ENCODE measurements around the gene MYO18A. TPM values are rescaled to one million over a fixed set of nuclear protein-coding genes. Genes with fewer than 3 reads are reported as not detected.
A peak's percentile ranks its signal among the peaks of the same experiment; 100 is the strongest.

The MYO18A gene
- total RNA-seq, 1 donor from 2014 or later, result 373 TPM

- peak; percentile 93 for DNase-seq (ENCODE audit: missing footprints)
- ATAC-seq, result peak; percentile 48
- intact Hi-C loops (cut with DNase I), result no loop called here
Measured at GRCh38 chr17:29116804-29117753, 63.1 kb downstream of the MYO18A start.

DNA sequence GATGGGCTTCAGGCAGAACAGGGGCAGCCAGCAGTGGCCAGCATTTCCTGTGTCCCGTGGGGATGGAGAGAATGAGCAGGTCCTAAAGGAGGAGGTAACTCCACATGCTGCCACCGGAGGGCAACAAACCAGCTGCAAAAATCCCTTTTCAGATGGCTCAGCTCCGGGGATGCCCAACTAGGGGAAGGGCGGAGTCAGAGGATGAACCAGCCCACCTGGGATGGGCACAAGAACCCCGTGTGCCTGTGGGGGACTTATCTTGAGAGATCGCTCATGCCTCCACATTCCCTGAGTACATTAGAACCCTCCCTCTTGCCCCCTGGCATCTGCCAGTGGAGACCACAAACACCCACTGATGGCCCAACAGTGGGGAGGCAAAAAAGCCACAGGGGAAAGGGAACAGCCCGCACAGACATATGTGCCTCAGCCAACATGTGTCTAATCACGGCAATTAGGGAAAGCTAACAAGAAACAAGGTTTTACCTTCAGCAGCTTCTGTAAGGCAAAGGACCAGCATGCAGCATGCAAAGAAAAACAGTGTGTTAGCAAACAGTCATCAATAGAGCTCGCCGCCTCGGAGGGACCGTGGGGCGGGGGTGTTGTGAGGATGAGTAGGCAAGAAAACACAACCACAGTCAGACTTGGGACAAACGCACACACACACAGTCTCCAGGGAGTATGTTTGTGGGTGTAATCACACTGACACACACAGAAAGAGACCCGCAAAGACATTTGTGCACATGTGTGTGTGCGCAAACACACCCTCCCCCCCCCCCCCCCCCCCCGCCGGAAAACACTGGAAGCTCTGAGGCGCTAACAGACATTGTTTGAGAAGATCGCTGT is 64.0 kb downstream of the MYO18A start:
- ATAC-seq, result no peak
- no peak for DNase-seq (ENCODE audit: missing footprints)
- intact Hi-C loops (cut with DNase I), result no loop called here

DNA sequence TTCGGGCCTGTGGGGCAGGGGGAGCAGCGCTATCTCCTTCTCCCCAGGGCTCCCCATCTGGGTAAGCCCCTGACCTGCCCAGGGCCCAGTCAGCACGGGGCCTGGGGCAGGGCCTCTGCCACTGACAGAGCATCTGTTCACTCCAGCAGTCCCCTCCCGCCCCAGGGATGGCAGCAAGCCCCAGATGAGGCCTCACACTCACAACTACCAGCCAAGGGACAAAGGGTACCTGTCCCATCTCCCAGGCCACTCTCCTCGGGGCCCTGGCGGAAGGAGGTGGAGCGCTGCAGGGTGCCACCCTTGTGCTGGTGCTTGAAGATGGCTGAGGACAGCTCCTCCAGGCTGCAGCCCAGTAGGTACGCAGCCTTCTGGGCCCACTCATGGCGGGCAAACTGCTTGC is 64.8 kb downstream of the MYO18A start:
- intact Hi-C loops (cut with DNase I), result no loop called here
- DNase-seq (ENCODE audit: missing footprints) (no peak), ATAC-seq (no peak)

GRCh38 chr17:29114141-29114540 is 66.1 kb downstream of the MYO18A start:
- DNase-seq (ENCODE audit: missing footprints), result no peak
- no peak for ATAC-seq
- intact Hi-C loops (cut with DNase I), result no loop called here

DNA sequence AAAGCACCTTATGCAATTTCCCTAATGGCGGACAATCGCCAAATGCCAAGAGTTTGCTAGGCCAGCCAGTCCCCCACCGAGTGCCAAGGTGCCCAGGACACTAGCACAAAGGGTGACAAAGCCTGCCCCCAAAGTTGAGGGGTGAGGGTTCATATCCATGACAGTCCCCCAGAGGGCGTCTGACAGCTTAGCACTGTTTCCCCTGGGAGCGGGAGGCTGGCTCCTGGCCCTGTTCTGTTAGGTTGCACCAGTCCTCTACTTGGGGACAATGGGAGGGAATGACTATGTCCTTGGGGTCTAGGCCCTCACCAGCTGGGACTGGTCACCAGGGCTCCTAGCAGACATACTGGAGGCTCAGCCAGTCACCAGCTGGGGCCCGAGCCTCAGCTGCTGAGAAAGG is 66.9 kb downstream of the MYO18A start:
- DNase-seq (ENCODE audit: missing footprints) (no peak), ATAC-seq (no peak)
- intact Hi-C loops (cut with DNase I), result no loop called here

GRCh38 chr17:29112771-29113295 is 67.4 kb downstream of the MYO18A start:
- intact Hi-C loops (cut with DNase I), result loop anchor here (1.0 kb wide), 2 partner anchors 140 to 148 kb away; no protein-coding TSS in a partner anchor
- DNase-seq (ENCODE audit: missing footprints) (peak; percentile 79), ATAC-seq (peak; percentile 23)

DNA sequence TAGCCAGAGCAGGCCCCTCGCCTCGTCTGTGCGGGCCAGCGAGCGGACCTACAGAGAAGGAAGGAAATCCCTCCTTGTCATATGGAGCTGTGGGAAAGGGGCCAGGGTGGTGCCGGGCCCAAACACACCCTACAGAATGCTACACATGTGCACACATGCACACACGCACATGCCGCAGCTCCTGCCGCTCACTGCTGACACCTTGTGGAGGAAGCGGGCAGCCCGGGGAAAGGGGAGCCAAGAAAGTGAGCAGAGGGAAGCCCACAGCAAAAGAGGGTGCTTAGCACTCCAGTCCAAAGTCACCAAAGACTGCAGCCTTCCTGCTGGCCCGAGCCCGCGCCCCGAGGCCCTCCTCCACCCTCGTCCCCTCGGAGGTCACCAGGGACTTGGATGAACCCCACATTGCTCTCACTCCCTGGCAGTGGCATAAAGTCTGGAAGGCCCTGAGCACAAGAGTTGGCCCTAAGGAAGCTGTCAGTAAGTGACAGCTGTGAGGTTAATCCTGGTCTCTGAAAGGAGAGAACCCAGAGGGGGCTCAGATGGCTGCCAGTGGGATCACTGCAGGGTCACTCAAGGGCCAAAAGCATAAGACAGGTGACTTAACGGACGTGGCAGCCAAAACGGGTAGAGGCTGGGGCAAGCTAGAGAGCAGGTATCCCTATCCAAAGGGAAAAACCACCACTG is 68.2 kb downstream of the MYO18A start:
- DNase-seq (ENCODE audit: missing footprints) (peak; percentile 87), ATAC-seq (peak; percentile 66)
- intact Hi-C loops (cut with DNase I), result loop anchor here (1.0 kb wide), 2 partner anchors 139 to 147 kb away; no protein-coding TSS in a partner anchor

GRCh38 chr17:29110372-29110757 is 69.8 kb downstream of the MYO18A start:
- no peak for ATAC-seq
- intact Hi-C loops (cut with DNase I), result no loop called here
- no peak for DNase-seq (ENCODE audit: missing footprints)

DNA sequence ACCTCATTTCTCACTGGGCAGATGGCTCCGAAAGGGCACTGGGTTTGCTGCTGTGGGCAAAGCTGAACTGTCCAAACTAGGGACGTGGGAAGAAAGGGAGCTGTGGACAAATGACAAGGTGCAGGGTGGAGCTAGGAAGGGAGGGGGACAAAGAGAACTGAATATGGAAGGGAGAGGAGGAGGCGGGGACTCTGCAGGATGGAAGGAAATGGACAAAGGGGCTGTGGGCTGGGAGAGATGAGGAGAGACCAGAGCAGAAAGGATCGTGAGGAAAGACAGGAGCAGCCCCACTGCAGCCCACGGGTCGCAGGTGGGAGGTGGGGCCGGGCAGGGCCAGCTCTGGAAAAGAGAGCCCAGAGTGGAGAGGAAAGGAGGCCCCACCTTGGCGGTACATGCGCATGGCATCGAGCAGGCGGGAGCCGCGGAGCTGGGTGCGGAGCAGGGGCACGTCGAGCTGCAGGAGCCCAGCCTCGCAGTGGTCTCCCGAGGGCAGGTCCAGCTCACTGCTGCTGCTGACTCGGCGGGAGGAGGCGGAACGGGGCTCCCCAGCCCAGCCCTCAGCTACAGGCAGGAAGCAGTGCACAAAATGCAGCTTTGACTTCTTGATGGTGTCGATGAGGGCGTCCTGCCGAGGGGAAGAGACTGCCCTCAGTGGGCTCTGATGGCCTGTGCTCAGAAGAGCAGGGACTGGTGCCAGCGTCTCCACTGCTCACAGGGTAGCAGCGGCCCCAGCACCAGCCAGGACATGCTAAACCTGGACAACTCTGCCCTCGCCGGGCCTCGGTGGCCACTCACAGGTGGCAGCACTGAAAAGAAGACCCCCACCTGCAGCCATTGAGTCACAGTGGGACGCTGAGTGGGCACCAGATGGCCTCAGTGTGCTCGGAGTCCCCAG is 70.5 kb downstream of the MYO18A start:
- intact Hi-C loops (cut with DNase I), result no loop called here
- no peak for DNase-seq (ENCODE audit: missing footprints)
- ATAC-seq, result no peak

DNA sequence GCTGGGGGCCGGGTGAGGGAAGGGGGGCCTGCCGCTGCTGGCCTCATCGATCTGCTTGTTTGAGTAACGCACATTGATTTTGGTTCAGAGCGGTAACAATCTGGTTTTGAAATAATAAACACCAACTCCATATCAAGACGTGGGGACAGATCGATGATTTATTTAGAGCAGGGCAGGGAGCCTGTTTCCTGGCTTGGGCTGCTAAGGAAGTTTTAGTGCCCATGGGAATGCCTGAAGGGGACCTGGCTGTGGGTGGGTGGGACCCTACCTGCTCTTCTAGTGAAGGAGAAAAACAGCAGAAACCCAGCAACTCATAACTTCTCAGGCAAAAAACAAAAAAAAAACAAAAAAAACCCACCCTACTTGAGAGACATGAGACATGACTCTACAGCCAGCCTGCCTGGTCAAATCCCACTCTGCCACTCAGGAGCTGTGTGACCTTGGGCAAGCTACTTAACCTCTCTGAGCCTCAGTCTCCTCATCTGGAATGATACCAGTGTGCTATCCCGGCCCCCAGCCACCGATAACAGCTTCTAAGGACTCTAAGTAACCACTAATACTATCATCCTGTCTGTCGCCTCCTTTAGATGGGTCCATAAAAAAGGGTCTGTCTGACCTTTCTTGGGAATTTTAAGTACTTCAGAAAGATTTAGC is 71.2 kb downstream of the MYO18A start:
- ATAC-seq, result no peak
- intact Hi-C loops (cut with DNase I), result no loop called here

DNA sequence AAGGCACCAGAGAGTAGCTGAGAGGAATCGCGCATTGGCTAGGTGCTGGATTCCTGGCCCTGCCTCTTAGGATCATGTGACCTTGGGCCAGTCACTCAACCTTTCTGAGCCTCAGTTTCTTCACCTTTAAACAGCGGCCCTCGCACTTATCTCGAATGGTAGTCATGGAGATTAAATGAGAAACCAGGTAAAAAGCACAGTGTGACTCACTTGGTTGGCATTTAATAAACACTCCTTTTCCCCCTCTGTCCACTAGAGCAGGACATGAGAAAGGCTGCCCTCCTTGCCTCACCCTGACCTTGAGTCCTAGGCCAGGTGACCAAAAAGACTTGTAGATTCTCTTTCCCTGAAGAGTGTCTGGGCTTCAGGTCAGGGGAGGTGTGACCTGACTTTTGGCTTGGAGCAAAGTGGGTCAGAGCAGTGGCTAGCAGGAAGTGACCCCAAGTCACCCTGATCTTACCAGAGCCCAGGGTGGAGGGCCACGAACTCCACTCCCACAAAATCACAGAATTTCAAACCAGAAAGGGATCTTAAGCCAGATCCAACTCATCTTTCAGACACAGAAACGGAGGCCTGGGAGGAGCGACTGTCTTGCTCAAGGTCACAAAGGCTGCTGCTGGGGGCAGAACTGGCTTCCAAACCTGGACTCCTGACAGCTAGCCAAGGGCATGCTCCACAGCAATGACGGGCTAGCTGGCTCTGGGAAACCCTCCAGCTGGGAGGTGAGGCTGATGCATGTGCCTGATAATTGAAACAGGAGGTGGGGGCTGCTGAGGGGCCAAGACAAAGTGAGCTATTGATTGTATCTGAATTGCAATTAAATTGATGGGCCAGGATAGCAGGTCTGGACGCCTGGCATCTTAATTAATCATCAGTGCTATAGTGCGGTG is 72.0 kb downstream of the MYO18A start:
- intact Hi-C loops (cut with DNase I), result no loop called here
- DNase-seq (ENCODE audit: missing footprints) (no peak), ATAC-seq (peak; percentile 48)

More for the DNA sequence above, 71.2 kb downstream of the MYO18A start:
- no peak for DNase-seq (ENCODE audit: missing footprints)

GRCh38 chr17:29107084-29107483 is 73.1 kb downstream of the MYO18A start:
- DNase-seq (ENCODE audit: missing footprints) (no peak), ATAC-seq (no peak)
- intact Hi-C loops (cut with DNase I), result no loop called here

- intact Hi-C loops (cut with DNase I), result loop anchor here (2.0 kb wide), 1 partner anchor 31 kb away; no protein-coding TSS in a partner anchor
- DNase-seq (ENCODE audit: missing footprints), result no peak
- no peak for ATAC-seq
Measured at GRCh38 chr17:29103341-29103740, 76.9 kb downstream of the MYO18A start.

GRCh38 chr17:29102741-29103181 is 77.4 kb downstream of the MYO18A start:
- no peak for DNase-seq (ENCODE audit: missing footprints)
- intact Hi-C loops (cut with DNase I), result loop anchor here (2.0 kb wide), 1 partner anchor 30 kb away; no protein-coding TSS in a partner anchor
- peak; percentile 18 for ATAC-seq

DNA sequence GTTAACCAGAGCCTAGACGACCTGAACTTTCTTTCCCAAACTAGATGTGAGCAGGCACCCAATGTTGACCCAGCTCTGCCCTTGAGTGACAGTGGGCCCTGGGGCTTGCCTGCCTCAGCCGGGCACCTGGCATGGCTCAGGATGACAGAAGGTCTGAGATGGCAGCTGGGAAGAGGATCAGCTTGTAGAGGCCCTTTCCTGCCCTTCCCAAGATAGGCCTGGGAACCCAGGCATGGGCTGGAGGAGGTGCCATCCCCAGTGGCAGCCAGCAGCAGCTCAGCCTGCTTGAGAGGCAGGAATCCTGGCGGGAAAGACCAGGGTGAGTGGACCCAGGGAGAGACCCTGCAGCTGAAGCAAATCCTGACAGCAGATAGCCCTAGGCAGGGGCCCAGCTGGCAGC is 78.2 kb downstream of the MYO18A start:
- DNase-seq (ENCODE audit: missing footprints) (no peak), ATAC-seq (peak; percentile 12)
- intact Hi-C loops (cut with DNase I), result loop anchor here (2.0 kb wide), 1 partner anchor 29 kb away; no protein-coding TSS in a partner anchor

DNA sequence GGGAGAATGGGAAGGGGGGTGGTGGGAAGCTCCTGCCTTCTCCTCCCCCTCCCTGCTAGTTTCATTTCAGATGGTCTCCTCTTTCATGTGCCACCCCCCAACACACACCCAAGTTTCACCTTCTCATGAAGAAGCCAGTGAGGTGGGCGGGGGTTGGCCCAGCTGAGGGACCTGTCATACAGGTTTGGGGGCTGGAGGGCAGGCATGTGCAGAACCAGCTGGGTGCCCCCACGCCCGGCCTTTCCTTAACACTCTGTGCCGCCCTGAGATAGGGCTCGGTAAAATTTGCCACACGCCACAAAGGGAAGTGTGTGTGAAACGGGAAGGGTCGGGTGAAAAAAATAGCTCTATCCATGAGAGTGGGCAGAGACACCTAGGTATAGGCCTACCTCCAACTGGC is 79.9 kb downstream of the MYO18A start:
- ATAC-seq (no peak), DNase-seq (ENCODE audit: missing footprints) (no peak)
- intact Hi-C loops (cut with DNase I), result no loop called here

All from Right ventricle myocardium inferior (tissue), 1 donor.